MCF 10A (cell line): Measurements from ENCODE around the gene C1QTNF6. TPM values are rescaled to one million over a fixed set of nuclear protein-coding genes. Genes with fewer than 3 reads are reported as not detected.

Source experiments
- BruUV-seq: library from RNA; stranded (reverse); fragments of 400-500 nt; replicated peaks from 2 replicates; lab custom pipeline; 2021; lab: Mats Ljungman, UMichigan
- CTCF ChIA-PET: fragments of 300-600 bp; sonication (Branson Sonifier 250); formaldehyde crosslinking; extraction: SDS; loops from one replicate; lab custom pipeline; 2021; ENCODE audit warnings: antibody characterized with exemption, inconsistent platforms; lab: Yijun Ruan, JAX
- POLR2A ChIA-PET: fragments of 300-600, 350-650 bp; sonication (Branson Sonifier 250); formaldehyde crosslinking; extraction: SDS; loops from one replicate; lab custom pipeline; 2020; ENCODE audit warnings: antibody characterized with exemption, inconsistent platforms; lab: Yijun Ruan, JAX
- DNase-seq: peaks from one replicate; pipeline ENCODE4 v3.0.0-alpha.2; 2018; ENCODE audit not compliant: unreplicated experiment
- H3K27ac Mint-ChIP-seq: one replicate; pipeline ENCODE4 v1.8.0; 2022; ENCODE audit warnings: mild to moderate bottlenecking, low read depth, mixed read lengths; ENCODE audit not compliant: unreplicated experiment
- H3K27me3 Mint-ChIP-seq: one replicate; pipeline ENCODE4 v1.8.0; 2022; ENCODE audit warnings: mixed read lengths; ENCODE audit not compliant: insufficient read depth, unreplicated experiment
- H3K36me3 Mint-ChIP-seq: one replicate; pipeline ENCODE4 v1.8.0; 2022; ENCODE audit warnings: mild to moderate bottlenecking, moderate library complexity, mixed read lengths; ENCODE audit not compliant: insufficient read depth, unreplicated experiment
- H3K4me1 Mint-ChIP-seq: one replicate; pipeline ENCODE4 v1.8.0; 2022; ENCODE audit warnings: mixed read lengths; ENCODE audit not compliant: insufficient read depth, unreplicated experiment
- H3K4me3 Mint-ChIP-seq: one replicate; pipeline ENCODE4 v1.8.0; 2022; ENCODE audit warnings: mild to moderate bottlenecking, moderate library complexity, mixed read lengths; ENCODE audit not compliant: unreplicated experiment
- H3K9me3 Mint-ChIP-seq: one replicate; pipeline ENCODE4 v1.8.0; 2022; ENCODE audit warnings: mixed read lengths; ENCODE audit not compliant: unreplicated experiment
- intact Hi-C: fragments of 100-400 bp; cut with micrococcal nuclease; formaldehyde crosslinking; loops from 2 replicates; pipeline ENCODE4 v1.14.1; 2022
- total RNA-seq: library from RNA; stranded (reverse); gene quantifications from 2 replicates; pipeline ENCODE4 v1.2.3, GENCODE V29; 2022
- TF ChIP-seq, protein P1 (sequence below): fragments of 200-600 bp; IDR thresholded peaks from one replicate; pipeline ENCODE4 v1.8.0; 2022; ENCODE audit warnings: antibody characterized with exemption, mild to moderate bottlenecking; ENCODE audit not compliant: unreplicated experiment

The C1QTNF6 gene
- total RNA-seq, 1 experiment from 2014 or later, result 6.6 TPM

DNA sequence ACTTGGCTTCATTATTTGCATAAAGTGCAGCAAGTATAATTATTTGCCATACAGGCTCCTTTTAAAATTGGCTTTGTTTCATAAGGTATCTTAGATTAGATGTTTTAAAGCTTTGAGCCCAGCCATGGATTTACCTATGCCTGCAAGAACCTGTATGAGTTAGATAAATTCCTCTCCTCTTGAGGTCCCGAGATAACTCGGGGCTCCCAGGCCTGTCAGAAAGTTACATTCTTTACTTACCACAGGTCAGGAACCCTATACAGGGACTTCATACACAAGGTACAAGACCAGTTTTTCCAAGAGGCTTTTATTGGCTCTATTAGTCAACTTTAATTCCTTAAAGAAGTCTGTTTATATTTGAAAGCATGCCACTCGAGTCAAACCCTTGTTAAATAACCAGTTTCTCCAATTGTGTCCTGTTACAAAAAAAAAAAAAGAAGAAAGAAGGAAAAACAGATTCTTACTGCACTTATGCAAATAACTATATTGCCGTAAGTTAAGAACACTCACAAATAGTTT is 2.3 kb upstream of the C1QTNF6 start:
- ChIA-PET CTCF (interaction anchor here (0.6 to 0.9 kb wide), 2 partner anchors 334 to 414 kb away, joined by 3 to 4 read pairs; no protein-coding TSS in a partner anchor), POLR2A (interaction anchor here (2.1 kb wide), 1 partner anchor 12 kb away, joined by 11 read pairs; no protein-coding TSS in a partner anchor)
- BruUV-seq, result no TSS peak
- H3K4me3 Mint-ChIP-seq, result no peak overlapping the region
- peaks cover 21% of the 10 kb centered on the region for H3K4me1 Mint-ChIP-seq
- H3K27ac Mint-ChIP-seq, result no peak overlapping the region
- no peaks in the 10 kb centered on the region for H3K9me3 Mint-ChIP-seq
- TF ChIP-seq, protein P1, sequence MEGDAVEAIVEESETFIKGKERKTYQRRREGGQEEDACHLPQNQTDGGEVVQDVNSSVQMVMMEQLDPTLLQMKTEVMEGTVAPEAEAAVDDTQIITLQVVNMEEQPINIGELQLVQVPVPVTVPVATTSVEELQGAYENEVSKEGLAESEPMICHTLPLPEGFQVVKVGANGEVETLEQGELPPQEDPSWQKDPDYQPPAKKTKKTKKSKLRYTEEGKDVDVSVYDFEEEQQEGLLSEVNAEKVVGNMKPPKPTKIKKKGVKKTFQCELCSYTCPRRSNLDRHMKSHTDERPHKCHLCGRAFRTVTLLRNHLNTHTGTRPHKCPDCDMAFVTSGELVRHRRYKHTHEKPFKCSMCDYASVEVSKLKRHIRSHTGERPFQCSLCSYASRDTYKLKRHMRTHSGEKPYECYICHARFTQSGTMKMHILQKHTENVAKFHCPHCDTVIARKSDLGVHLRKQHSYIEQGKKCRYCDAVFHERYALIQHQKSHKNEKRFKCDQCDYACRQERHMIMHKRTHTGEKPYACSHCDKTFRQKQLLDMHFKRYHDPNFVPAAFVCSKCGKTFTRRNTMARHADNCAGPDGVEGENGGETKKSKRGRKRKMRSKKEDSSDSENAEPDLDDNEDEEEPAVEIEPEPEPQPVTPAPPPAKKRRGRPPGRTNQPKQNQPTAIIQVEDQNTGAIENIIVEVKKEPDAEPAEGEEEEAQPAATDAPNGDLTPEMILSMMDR, result no peak
- intact Hi-C loops, result loop anchor here (10.0 kb wide), 1 partner anchor 316 kb away; no protein-coding TSS in a partner anchor
- no peaks in the 10 kb centered on the region for H3K27me3 Mint-ChIP-seq
- peaks cover 5% of the 10 kb centered on the region for H3K36me3 Mint-ChIP-seq
- no peak for DNase-seq

DNA sequence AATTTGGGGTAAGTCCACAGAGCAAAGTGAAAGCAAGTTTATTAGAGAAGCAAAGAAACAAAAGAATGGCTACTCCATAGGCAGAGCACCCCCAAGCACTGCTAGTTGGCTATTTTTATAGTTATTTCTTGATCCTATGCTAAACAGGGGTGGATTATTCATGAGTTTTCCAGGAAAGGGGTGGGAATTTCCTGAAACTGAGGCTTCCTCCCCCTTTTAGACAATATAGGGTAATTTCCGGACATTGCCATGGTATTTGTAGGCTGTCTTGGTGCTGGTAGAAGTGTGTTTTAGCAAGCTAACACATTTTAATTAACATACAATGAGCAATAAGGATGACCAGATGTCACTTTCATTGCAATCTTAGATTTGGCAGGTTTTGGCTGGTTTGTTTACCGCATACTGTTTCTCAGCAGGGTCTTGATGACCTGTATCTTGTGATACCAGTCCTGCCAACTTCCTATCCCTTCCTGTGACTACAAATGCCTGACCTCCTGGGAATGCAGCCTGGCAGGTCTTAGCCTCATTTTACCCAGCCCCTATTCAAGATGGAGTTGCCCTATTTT is 937 bp upstream of the C1QTNF6 start:
- H3K27ac Mint-ChIP-seq, result no peak overlapping the region
- H3K4me1 Mint-ChIP-seq, result peaks cover 21% of the 10 kb centered on the region
- H3K27me3 Mint-ChIP-seq, result no peaks in the 10 kb centered on the region
- POLR2A ChIA-PET, result interaction anchor here (0.7 to 2.1 kb wide), 2 partner anchors 8 to 11 kb away, joined by 3 to 11 read pairs; no protein-coding TSS in a partner anchor
- intact Hi-C loops, result no loop called here
- CTCF ChIA-PET, result interaction anchor here (0.5 kb wide), 1 partner anchor 32 kb away, joined by 5 read pairs; no protein-coding TSS in a partner anchor
- H3K36me3 Mint-ChIP-seq, result peaks cover 12% of the 10 kb centered on the region
- peak; percentile 29 for DNase-seq
- H3K4me3 Mint-ChIP-seq, result no peak overlapping the region
- TF ChIP-seq, protein P1, result no peak
- H3K9me3 Mint-ChIP-seq, result no peaks in the 10 kb centered on the region
- no TSS peak for BruUV-seq

- POLR2A ChIA-PET, result interaction anchor here (0.6 to 1.6 kb wide), 3 partner anchors 9 to 475 kb away, joined by 3 to 5 read pairs (median 5); no protein-coding TSS in a partner anchor
- no peak for DNase-seq
- no TSS peak for BruUV-seq
- Mint-ChIP-seq H3K36me3 (peaks cover 17% of the 10 kb centered on the region), H3K9me3 (no peaks in the 10 kb centered on the region), H3K4me1 (peaks cover 21% of the 10 kb centered on the region), H3K27me3 (no peaks in the 10 kb centered on the region), H3K27ac (no peak overlapping the region), H3K4me3 (no peak overlapping the region)
- TF ChIP-seq, protein P1, result no peak
- intact Hi-C loops, result no loop called here
- CTCF ChIA-PET, result interaction anchor here (1.3 kb wide), 1 partner anchor 21 kb away, joined by 4 read pairs; no protein-coding TSS in a partner anchor
These were observed 526 bp downstream of the C1QTNF6 start for GRCh38 chr22:37187552-37187890.

GRCh38 chr22:37186997-37187522 is 987 bp downstream of the C1QTNF6 start:
- no peak overlapping the region for H3K4me3 Mint-ChIP-seq
- peaks cover 21% of the 10 kb centered on the region for H3K4me1 Mint-ChIP-seq
- CTCF ChIA-PET, result interaction anchor here (0.7 to 1.3 kb wide), 2 partner anchors 20 to 83 kb away, joined by 3 to 4 read pairs; no protein-coding TSS in a partner anchor
- TF ChIP-seq, protein P1, result no peak
- no peaks in the 10 kb centered on the region for H3K27me3 Mint-ChIP-seq
- POLR2A ChIA-PET, result interaction anchor here (0.6 to 1.6 kb wide), 3 partner anchors 10 to 474 kb away, joined by 3 to 5 read pairs (median 5); no protein-coding TSS in a partner anchor
- H3K27ac Mint-ChIP-seq, result no peak overlapping the region
- DNase-seq, result no peak
- BruUV-seq, result no TSS peak
- intact Hi-C loops, result no loop called here
- H3K9me3 Mint-ChIP-seq, result no peaks in the 10 kb centered on the region
- H3K36me3 Mint-ChIP-seq, result peaks cover 17% of the 10 kb centered on the region
